Sigmoid colon (tissue), 4 donors: ENCODE results near the gene C1orf35.

Experiments used
- EP300 ChIP-seq, 4 donors: sonication (generic); formaldehyde crosslinking; IDR thresholded peaks; one replicate each; pipeline ENCODE4 v1.6.1; 2017; ENCODE audit warnings: antibody characterized with exemption in 4 of 4
- POLR2A ChIP-seq, 2 donors: fragments of 450-650 bp; IDR thresholded peaks; one replicate each; pipeline ENCODE4 v1.6.1; 2016; ENCODE audit warnings: antibody characterized with exemption in 2 of 2, mild to moderate bottlenecking in 2 of 2, moderate library complexity in 2 of 2
- POLR2AphosphoS5 ChIP-seq, 4 donors: sonication (generic); formaldehyde crosslinking; IDR thresholded peaks; one replicate each; pipeline ENCODE4 v1.6.1; 2017; ENCODE audit warnings: antibody characterized with exemption in 4 of 4
- TF ChIP-seq, protein P1 (sequence below), 4 experiments: fragments of 450-650 bp in 3 of 4; fragments of 200-600 bp in 1 of 4; IDR thresholded peaks; one replicate each; pipeline ENCODE4 v1.5.1; 2016 to 2019; ENCODE audit warnings: antibody characterized with exemption in 4 of 4, mild to moderate bottlenecking in 3 of 4, moderate library complexity in 2 of 4

DNA sequence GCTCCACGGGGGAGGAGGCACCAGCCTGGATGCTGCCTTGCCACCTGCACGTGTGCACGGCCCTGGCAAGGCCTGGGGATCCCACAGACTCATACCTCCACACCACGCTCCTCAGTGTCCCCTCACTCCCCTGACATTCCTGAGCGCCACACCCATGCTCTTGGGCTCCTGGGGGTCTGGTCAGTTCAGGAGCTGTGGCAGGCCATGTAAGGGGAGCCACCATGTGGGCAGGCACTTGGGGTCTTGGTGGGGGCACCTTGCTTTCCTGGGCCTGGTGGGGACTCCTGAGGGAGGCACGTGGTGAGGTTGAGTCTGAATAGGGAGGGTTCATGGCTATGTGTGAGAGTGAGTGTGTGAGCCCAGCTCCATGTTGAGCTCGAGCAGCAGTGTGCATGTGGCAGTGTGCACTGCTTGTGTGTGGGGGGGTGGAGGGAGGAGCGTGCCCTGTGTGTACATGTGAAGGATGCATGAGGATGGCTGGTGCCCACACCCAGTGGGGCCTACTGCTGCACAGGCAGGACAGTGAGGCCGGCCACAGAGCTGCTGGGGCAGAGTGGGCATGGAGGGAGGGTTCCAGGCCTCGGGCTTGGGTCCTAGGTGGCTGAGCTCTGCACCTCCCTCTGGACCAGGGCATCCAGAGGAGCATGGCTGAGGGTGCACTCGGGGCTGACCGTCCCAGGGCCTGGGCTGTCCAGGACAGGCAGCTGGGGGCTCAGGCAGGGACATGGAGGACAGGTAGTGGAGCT lies 48.2 kb upstream of the C1orf35 start:
- TF ChIP-seq, protein P1, sequence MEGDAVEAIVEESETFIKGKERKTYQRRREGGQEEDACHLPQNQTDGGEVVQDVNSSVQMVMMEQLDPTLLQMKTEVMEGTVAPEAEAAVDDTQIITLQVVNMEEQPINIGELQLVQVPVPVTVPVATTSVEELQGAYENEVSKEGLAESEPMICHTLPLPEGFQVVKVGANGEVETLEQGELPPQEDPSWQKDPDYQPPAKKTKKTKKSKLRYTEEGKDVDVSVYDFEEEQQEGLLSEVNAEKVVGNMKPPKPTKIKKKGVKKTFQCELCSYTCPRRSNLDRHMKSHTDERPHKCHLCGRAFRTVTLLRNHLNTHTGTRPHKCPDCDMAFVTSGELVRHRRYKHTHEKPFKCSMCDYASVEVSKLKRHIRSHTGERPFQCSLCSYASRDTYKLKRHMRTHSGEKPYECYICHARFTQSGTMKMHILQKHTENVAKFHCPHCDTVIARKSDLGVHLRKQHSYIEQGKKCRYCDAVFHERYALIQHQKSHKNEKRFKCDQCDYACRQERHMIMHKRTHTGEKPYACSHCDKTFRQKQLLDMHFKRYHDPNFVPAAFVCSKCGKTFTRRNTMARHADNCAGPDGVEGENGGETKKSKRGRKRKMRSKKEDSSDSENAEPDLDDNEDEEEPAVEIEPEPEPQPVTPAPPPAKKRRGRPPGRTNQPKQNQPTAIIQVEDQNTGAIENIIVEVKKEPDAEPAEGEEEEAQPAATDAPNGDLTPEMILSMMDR (IDR thresholded peaks at IDR 0.05): no peak
- TF ChIP-seq POLR2A (IDR thresholded peaks at IDR 0.05): no peak
- no peak for TF ChIP-seq EP300 (IDR thresholded peaks at IDR 0.05)
- TF ChIP-seq POLR2AphosphoS5 (IDR thresholded peaks at IDR 0.05): no peak
